ENCODE measurements around the gene RRAGA.
A peak's percentile ranks its signal among the peaks of the same experiment; 100 is the strongest.
"Not testable (repeated sequence)": the region's sequence is repeated elsewhere in the genome, so short reads cannot be mapped to it uniquely, and the experiment has no call there.

Gene RRAGA, protein sequence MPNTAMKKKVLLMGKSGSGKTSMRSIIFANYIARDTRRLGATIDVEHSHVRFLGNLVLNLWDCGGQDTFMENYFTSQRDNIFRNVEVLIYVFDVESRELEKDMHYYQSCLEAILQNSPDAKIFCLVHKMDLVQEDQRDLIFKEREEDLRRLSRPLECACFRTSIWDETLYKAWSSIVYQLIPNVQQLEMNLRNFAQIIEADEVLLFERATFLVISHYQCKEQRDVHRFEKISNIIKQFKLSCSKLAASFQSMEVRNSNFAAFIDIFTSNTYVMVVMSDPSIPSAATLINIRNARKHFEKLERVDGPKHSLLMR

DNA sequence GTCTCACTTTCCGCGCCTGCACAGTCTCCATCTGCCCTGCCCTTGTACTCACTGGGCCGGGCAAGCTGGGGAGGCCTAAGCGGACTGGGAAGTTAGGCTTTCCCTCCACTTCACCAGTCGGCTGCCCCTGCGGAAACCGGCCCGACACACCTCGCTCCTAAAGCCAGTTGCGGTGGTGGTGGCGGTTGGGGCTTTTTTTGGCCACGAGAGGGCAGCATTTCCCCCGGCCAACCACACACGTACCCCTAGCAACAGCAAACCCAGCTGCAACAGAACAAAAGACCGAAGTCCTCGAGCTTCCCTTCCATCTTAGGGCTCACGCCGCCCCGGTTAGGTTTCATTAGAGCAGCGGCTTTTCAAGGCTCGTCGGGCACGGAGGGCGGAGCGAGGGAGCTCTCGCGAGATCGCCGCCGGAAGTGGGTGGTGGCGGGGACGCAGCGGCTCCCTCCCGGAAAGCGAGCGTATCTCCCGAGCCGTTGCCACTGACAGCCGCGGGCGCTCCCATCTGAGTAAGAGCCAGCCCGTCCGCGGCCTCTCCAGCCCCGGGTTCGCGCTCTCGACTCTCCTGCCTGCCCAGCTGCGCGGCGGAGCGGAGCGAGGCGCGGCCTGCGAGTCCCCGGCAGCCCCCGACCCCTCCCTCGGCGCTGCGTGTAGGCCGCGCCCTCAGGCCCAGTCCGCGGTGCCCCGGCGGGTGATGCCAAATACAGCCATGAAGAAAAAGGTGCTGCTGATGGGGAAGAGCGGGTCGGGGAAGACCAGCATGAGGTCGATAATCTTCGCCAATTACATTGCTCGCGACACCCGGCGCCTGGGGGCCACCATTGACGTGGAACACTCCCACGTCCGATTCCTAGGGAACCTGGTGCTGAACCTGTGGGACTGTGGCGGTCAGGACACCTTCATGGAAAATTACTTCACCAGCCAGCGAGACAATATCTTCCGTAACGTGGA lies at the start of gene RRAGA:
RRAGA (plus strand) TSS at position 462 of the 951 bp plus-strand sequence; CDS start at position 695, 233 bp downstream.
- peak; percentile 86 for DNase-seq (ENCODE audit: low read depth)

GRCh38 chr9:19000133-19000532 lies 49.1 kb upstream of the RRAGA start:
- DNase-seq (ENCODE audit: low read depth) = no peak

DNA sequence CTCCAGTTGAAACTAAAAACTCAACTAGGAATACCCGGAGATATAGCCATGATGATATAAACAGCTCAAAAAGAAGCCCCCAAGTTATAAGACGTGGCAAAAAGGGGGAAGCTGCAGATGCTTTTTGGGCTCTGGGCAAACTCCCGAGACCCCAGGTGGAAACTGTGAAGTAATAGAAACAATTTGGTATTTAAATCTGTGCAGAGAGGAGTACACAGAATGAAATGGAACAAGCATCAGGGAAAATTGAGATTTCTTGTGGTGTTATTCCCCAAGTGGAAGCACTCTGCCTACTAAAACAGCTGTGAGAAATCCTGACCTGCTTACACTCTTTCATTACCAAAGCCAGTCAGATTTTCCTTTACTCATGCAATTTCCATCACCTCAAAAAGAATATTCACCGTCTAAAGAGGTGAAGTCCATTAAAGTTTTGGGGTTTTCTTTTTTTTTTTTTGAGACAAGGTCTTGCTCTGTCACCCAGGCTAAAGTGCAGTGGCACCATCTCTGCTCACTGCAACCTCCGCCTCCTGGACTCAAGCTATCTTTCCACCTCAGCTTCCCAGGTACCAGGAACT lies 39.7 kb upstream of the RRAGA start:
- DNase-seq (ENCODE audit: low read depth) = no peak

DNA sequence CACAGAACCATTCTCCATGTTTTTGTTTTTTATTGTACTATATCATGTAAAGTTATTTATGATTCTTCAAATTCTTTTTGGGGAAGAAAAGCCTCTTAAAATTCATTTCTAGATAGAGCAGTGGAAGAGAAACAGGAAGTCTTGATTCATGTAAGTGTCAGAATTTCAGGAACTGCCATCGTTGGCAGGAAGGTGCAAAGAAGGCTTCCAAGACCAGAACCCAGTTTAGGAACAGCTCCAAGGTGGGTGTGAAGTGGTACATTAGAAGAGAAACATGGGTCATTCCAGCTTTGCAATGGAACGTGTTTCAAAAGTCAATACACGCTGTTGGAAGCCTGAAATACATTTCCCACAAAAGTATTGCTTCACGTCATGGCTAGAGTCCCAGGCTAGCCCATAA lies 31.0 kb upstream of the RRAGA start:
- no peak for DNase-seq (ENCODE audit: low read depth)

- DNase-seq (ENCODE audit: low read depth) = no peak
These were observed 28.3 kb upstream of the RRAGA start for GRCh38 chr9:19020886-19021455.

GRCh38 chr9:19021649-19022048 lies 27.6 kb upstream of the RRAGA start:
- not testable (repeated sequence) for DNase-seq (ENCODE audit: low read depth)

DNA sequence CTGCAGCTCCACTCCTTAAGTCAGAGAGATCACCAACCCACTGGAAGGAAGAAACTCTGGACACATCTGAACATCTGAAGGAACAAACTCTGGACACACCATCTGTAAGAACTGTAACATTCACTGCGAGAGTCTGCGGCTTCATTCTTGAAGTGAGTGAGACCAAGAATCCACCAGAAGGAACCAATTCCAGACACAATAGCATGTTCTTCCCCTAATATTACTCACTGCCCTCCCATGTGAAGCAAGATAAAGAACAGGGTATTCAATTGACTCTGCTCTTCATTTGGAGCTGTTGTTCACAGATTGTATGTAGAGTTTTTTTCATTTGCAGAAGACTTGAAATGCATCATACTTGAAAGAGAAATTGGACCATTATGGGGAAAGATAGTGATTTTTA lies 27.0 kb upstream of the RRAGA start:
- DNase-seq (ENCODE audit: low read depth) = no peak

DNA sequence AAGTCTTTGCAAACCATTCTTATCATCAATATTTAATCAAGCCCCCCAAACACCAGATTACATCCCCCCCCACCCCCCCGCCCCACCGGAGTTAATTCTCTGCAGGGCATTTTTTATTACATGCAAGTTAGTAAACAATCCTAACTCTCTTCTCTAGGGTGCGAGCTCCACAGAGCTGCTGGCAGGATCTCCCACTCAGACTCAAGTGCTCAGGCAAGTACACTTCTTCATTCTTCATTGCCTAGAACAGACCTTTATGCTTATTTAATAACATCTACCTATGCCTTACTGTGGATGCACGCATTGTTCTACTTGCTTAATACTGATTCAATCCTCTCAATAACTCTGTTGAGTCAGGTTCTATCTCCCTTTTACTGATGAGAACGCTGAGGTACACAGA lies 26.1 kb upstream of the RRAGA start:
- DNase-seq (ENCODE audit: low read depth) = no peak

GRCh38 chr9:19026375-19026774 lies 22.9 kb upstream of the RRAGA start:
- DNase-seq (ENCODE audit: low read depth) = no peak

- DNase-seq (ENCODE audit: low read depth) = no peak
These were observed 21.4 kb upstream of the RRAGA start for GRCh38 chr9:19027825-19028224.

DNA sequence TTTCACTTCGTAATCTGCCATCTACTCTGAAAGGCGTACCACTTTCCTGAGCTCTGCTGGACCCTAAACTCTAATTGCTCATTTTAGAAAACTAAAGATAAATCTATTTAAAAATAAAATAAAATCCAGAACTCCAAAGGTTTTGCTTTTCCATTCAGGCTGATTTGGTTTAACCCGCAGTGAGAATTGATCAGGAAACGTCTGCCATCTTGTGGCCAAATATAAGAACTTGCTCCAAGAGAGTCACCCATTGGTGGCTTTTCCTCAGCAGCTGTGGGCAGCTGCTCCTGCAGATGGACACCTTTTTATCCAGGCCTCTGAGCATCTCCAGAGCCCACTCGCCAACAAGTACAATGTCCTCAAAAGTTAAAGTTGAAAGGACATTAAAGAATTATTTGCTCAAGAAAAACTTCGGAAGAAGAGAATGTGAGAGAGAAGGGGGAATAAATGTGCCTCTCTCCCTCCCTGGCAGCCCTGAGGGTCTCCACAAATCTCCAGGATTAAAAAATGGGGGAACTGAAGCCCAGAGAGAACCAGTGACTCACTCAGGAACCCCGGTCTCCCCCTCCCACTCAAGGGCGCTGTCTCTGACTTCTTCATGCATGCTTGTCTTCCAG lies 20.3 kb upstream of the RRAGA start:
- no peak for DNase-seq (ENCODE audit: low read depth)

- DNase-seq (ENCODE audit: low read depth) = no peak
These were observed 18.3 kb upstream of the RRAGA start for GRCh38 chr9:19030899-19031298.

DNA sequence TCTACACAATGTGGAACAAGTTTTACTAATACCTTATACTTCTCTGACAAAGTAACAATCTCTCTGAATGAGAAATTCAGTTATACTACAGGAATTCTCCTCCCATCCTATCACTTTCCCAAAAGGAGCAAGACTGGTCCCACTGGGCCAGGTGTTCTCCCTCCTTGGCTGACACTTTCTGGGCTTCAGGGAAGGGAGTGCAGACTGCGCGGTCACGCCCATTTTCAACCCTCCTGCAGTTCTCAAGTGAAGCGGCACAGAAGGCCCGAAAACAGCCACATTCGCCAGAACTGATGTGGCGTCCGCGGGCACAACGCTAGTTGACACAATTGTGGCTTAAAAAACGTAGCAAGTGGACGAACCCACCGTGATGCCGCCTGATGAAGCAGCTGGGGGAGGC lies 16.8 kb upstream of the RRAGA start:
- DNase-seq (ENCODE audit: low read depth) = no peak

DNA sequence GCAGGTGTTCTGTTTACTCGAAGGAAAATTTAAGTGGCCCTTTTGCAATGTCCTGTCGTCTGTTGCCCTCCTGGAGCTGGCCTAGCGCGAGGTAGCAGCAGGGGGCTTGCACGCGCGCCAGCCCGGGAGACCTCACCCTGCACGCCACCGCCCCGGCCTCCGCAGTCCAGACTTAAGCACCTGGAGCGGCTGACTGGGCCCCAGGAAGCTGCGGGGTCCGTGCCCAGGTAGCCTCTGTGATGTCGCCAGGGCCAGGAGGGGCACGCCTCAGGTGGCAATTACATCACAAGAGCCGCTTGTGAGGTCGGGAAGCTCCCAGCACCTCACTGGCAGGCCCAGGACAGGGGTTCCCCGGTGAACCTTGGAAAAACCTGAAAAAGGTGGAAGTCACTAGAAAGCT lies 16.2 kb upstream of the RRAGA start, which contains the start of gene SAXO1:
SAXO1 (minus strand) TSS at position 195 of the 400 bp plus-strand sequence. CDS start 301 bp downstream, outside the sequence.
- no peak for DNase-seq (ENCODE audit: low read depth)

DNA sequence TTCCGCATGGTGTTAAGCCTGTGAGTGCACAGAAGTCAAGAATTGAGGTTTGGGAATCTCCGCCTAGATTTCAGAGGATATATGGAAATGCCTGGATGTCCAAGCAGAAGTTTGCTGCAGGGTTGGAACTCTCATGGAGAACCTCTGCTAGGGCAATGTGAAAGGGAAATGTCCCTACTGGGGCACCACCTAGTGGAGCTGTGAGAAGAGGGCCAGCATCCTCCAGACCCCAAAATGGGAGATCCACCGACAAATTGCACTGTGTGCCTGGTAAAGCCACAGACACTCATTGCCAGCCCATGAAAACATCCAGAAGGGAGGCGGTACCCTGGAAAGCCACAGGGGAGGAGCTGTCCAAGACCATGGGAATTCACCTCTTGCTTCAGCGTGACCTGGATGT lies 12.6 kb upstream of the RRAGA start:
- no peak for DNase-seq (ENCODE audit: low read depth)

GRCh38 chr9:19049917-19050636 lies 850 bp downstream of the RRAGA start:
- DNase-seq (ENCODE audit: low read depth) = no peak

- no peak for DNase-seq (ENCODE audit: low read depth)
These were observed 1.7 kb downstream of the RRAGA start for GRCh38 chr9:19050637-19051591.

DNA sequence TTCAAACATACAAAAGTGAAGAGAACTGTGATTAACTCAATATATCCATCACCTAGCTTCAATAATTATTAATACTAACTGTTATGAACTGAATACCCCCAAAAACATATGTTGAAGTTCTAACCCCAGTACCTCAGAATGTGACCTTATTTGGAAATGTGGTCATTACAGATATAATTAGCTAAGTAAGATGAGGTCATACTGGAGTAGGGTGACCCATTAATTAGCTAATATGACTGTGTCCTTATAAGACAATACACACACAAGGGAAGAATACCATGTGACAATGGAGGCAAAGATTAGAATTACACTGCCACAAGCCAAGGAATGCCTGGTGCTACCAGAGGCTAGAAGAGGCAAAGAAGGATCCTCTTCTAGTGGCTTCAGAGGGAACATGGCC lies 7.8 kb downstream of the RRAGA start:
- no peak for DNase-seq (ENCODE audit: low read depth)

GRCh38 chr9:19074229-19074628 lies 25.0 kb downstream of the RRAGA start:
- DNase-seq (ENCODE audit: low read depth) = no peak

GRCh38 chr9:19074836-19075235 lies 25.6 kb downstream of the RRAGA start:
- DNase-seq (ENCODE audit: low read depth) = no peak

Measured in stimulated activated CD8-positive, alpha-beta memory T cell treated with anti-CD3 and anti-CD28 coated beads, Interleukin-12 subunit alpha, Interleukin-12 subunit beta, amount 100 ng/mL, for 1 hour (primary cell).